ENCODE measurements around the gene NAT10. TPM values are rescaled to one million over a fixed set of nuclear protein-coding genes. Genes with fewer than 3 reads are reported as not detected.
"Not testable (repeated sequence)": the region's sequence is repeated elsewhere in the genome, so short reads cannot be mapped to it uniquely, and the experiment has no call there.

NAT10 gene
- total and polyA plus RNA-seq, 8 donors = 14.5 to 30.2 (median 24.5) TPM

- Histone ChIP-seq H3K4me1 (no peaks in the 10 kb centered on the region), H3K36me3 (peaks cover 0 to 85% (median 32%) of the 10 kb centered on the region in 3 donors), H3K9me3 (no peaks in the 10 kb centered on the region), H3K4me3 (no peak overlapping the region), H3K27me3 (no peaks in the 10 kb centered on the region), H3K27ac (no peak overlapping the region)
- intact Hi-C loops (cut with DNase I) = no loop called here
- no peak for TF ChIP-seq CTCF (IDR thresholded peaks at IDR 0.05)
- no peak for FAIRE-seq
- ATAC-seq = no peak
- 61 to 64% methylated on average over 2 of the region's 2 CpGs for WGBS, 2 donors
- no peak for DNase-seq
These were observed 20.8 kb upstream of the NAT10 start for GRCh38 chr11:34084637-34085036.

- DNase-seq (no peak), FAIRE-seq (no peak), ATAC-seq (peak in 1 of 4 donors; percentile 14)
- Histone ChIP-seq H3K27me3 (no peaks in the 10 kb centered on the region), H3K36me3 (peaks cover 8 to 89% (median 40%) of the 10 kb centered on the region in 3 donors), H3K27ac (no peak overlapping the region), H3K4me1 (no peaks in the 10 kb centered on the region), H3K4me3 (no peak overlapping the region), H3K9me3 (no peaks in the 10 kb centered on the region)
- no peak for TF ChIP-seq CTCF (IDR thresholded peaks at IDR 0.05)
- intact Hi-C loops (cut with DNase I) = no loop called here
- 95 to 99% methylated on average over 4 of the region's 4 CpGs for WGBS, 2 donors
These were observed 18.7 kb upstream of the NAT10 start for GRCh38 chr11:34086554-34087283.

- no peaks in the 10 kb centered on the region for H3K9me3 ChIP-seq
- FAIRE-seq (no peak), ATAC-seq (peak in 2 of 4 donors; percentile 30 to 54), DNase-seq (no peak)
- no peak overlapping the region for H3K27ac ChIP-seq
- intact Hi-C loops (cut with DNase I) = no loop called here
- H3K36me3 ChIP-seq = peaks cover 8 to 80% (median 41%) of the 10 kb centered on the region in 3 donors
- WGBS, 2 donors = 76 to 88% methylated on average over 1 of the region's 1 CpG
- no peaks in the 10 kb centered on the region for H3K27me3 ChIP-seq
- H3K4me3 ChIP-seq = no peak overlapping the region
- H3K4me1 ChIP-seq = no peaks in the 10 kb centered on the region
- no peak for TF ChIP-seq CTCF (IDR thresholded peaks at IDR 0.05)
These were observed 13.6 kb upstream of the NAT10 start for GRCh38 chr11:34091825-34092224.

GRCh38 chr11:34094900-34095299, 10.5 kb upstream of the NAT10 start:
- H3K4me3 ChIP-seq; H3K27ac ChIP-seq; intact Hi-C loops (cut with DNase I); DNase-seq; H3K27me3 ChIP-seq; H3K9me3 ChIP-seq; FAIRE-seq; H3K4me1 ChIP-seq; ATAC-seq: not testable (repeated sequence)
- peaks cover 14 to 89% (median 42%) of the 10 kb centered on the region in 3 donors for H3K36me3 ChIP-seq
- 96 to 100% methylated on average over 2 of the region's 2 CpGs for WGBS, 2 donors

GRCh38 chr11:34098813-34099212, 6.6 kb upstream of the NAT10 start:
- TF ChIP-seq CTCF (IDR thresholded peaks at IDR 0.05) = no peak
- H3K36me3 ChIP-seq = peaks cover 6 to 58% (median 23%) of the 10 kb centered on the region in 3 donors
- 91 to 93% methylated on average over 2 of the region's 2 CpGs for WGBS, 2 donors

More at GRCh38 chr11:34098813-34099212, 6.6 kb upstream of the NAT10 start:
- Histone ChIP-seq H3K4me3 (no peak overlapping the region), H3K4me1 (no peaks in the 10 kb centered on the region), H3K27me3 (no peaks in the 10 kb centered on the region), H3K9me3 (no peaks in the 10 kb centered on the region), H3K27ac (no peak overlapping the region)
- no peak for FAIRE-seq
- DNase-seq = no peak
- intact Hi-C loops (cut with DNase I) = no loop called here
- ATAC-seq = no peak
